ENCODE measurements around the gene ZPR1.

- no peak for TF ChIP-seq EZH2 (IDR thresholded peaks at IDR 0.05; ENCODE audit: borderline replicate concordance, insufficient read depth, low read length, poor library complexity, severe bottlenecking)
- peak; percentile 44 for TF ChIP-seq POLR2AphosphoS5 (IDR thresholded peaks at IDR 0.05)
- TF ChIP-seq, protein P1, sequence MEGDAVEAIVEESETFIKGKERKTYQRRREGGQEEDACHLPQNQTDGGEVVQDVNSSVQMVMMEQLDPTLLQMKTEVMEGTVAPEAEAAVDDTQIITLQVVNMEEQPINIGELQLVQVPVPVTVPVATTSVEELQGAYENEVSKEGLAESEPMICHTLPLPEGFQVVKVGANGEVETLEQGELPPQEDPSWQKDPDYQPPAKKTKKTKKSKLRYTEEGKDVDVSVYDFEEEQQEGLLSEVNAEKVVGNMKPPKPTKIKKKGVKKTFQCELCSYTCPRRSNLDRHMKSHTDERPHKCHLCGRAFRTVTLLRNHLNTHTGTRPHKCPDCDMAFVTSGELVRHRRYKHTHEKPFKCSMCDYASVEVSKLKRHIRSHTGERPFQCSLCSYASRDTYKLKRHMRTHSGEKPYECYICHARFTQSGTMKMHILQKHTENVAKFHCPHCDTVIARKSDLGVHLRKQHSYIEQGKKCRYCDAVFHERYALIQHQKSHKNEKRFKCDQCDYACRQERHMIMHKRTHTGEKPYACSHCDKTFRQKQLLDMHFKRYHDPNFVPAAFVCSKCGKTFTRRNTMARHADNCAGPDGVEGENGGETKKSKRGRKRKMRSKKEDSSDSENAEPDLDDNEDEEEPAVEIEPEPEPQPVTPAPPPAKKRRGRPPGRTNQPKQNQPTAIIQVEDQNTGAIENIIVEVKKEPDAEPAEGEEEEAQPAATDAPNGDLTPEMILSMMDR (IDR thresholded peaks at IDR 0.05; ENCODE audit: poor library complexity, severe bottlenecking), result peak; percentile 51
- TF ChIP-seq EP300 (conservative IDR thresholded peaks at IDR 0.05; ENCODE audit: poor library complexity, severe bottlenecking), result peak; percentile 51
- peak; percentile 61 for TF ChIP-seq RAD21 (conservative IDR thresholded peaks at IDR 0.05)
Observed at GRCh38 chr11:116731097-116731761, 56.6 kb downstream of the ZPR1 start.
